Endothelial cell of umbilical vein (primary cell): Measurements from ENCODE around the gene PNPLA3. TPM values are rescaled to one million over a fixed set of nuclear protein-coding genes. Genes with fewer than 3 reads are reported as not detected.

Experiments used
- BruUV-seq: library from RNA; stranded (reverse); fragments of 400-500 nt; replicated peaks from 2 replicates; lab custom pipeline; 2021; lab: Mats Ljungman, UMichigan
- CTCF ChIA-PET: fragments of 300-600, 350-600 bp; sonication (Branson Sonifier 250); formaldehyde crosslinking; loops from one replicate; lab custom pipeline; 2021; ENCODE audit warnings: antibody characterized with exemption, inconsistent platforms; lab: Charles Lee
- POLR2A ChIA-PET: fragments of 300-600, 350-600 bp; sonication (Branson Sonifier 250); formaldehyde crosslinking; loops from one replicate; lab custom pipeline; 2021; ENCODE audit warnings: antibody characterized with exemption, inconsistent platforms; lab: Charles Lee
- DNase-seq: peaks from one replicate; pipeline ENCODE4 v3.0.0-alpha.2; 2011; ENCODE audit warnings: low read depth, low spot score
- FAIRE-seq: peaks from 2 replicates; lab custom pipeline; 2011; peaks lifted over from hg19 to GRCh38; lab: Jason Lieb, UNC
- H2AFZ ChIP-seq: 2 replicates; pipeline ENCODE4 v1.6.0; 2012; ENCODE audit warnings: low read depth, low read length, control low read depth, inconsistent platforms
- H3K27ac ChIP-seq: 2 replicates; pipeline ENCODE4 v1.5.1; 2011; ENCODE audit warnings: low read depth, mild to moderate bottlenecking, control low read depth, low read length, moderate library complexity; ENCODE audit not compliant: insufficient read depth
- H3K27me3 ChIP-seq, 2 experiments: 2 replicates each; pipeline versions ENCODE4 v1.6.0 to v1.6.1; 2011; ENCODE audit warnings: low read length in 2 of 2, mixed read lengths in 1 of 2; ENCODE audit not compliant: control insufficient read depth in 2 of 2, insufficient read depth in 2 of 2
- H3K36me3 ChIP-seq, 2 experiments: 2 replicates in 1 of 2; 3 replicates in 1 of 2; pipeline ENCODE4 v1.5.1; 2011; ENCODE audit warnings: low read length in 2 of 2, mild to moderate bottlenecking in 1 of 2, moderate library complexity in 1 of 2; ENCODE audit not compliant: control insufficient read depth in 2 of 2, insufficient read depth in 2 of 2; ENCODE audit errors: extremely low read depth in 1 of 2
- H3K4me1 ChIP-seq: 3 replicates; pipeline ENCODE4 v1.5.1; 2011; ENCODE audit warnings: mild to moderate bottlenecking, low read length; ENCODE audit not compliant: control insufficient read depth, insufficient read depth; ENCODE audit errors: extremely low read depth
- H3K4me2 ChIP-seq: 2 replicates; pipeline ENCODE4 v1.6.1; 2011; ENCODE audit warnings: low read length, control low read depth, mixed read lengths; ENCODE audit not compliant: insufficient read depth
- H3K4me3 ChIP-seq, 3 experiments: fragments of 200-600 bp in 1 of 3; sonication (generic), shearing (Covaris generic) in 1 of 3; replicated peaks in 1 of 3; 2 replicates each; pipeline ENCODE4 v1.5.1; 2011 to 2016; ENCODE audit warnings: control low read depth in 3 of 3, low read length in 3 of 3, mild to moderate bottlenecking in 2 of 3, inconsistent platforms in 1 of 3, low read depth in 1 of 3, moderate library complexity in 1 of 3; ENCODE audit not compliant: insufficient read depth in 1 of 3
- H3K79me2 ChIP-seq: 2 replicates; pipeline ENCODE4 v1.6.0; 2012; ENCODE audit warnings: low read length, inconsistent platforms; ENCODE audit not compliant: control insufficient read depth, insufficient read depth
- H3K9ac ChIP-seq: replicated peaks from 2 replicates; pipeline ENCODE3; 2011; ENCODE audit warnings: low read length, control low read depth; ENCODE audit not compliant: insufficient read depth; ENCODE audit errors: extremely low read depth
- H3K9me1 ChIP-seq: replicated peaks from 3 replicates; pipeline ENCODE4 v1.6.0; 2011; ENCODE audit warnings: mild to moderate bottlenecking, low read length; ENCODE audit not compliant: control insufficient read depth, insufficient read depth; ENCODE audit errors: extremely low read depth
- H3K9me3 ChIP-seq: replicated peaks from 2 replicates; pipeline ENCODE4 v1.5.1; 2012; ENCODE audit warnings: low read length, inconsistent platforms; ENCODE audit not compliant: control insufficient read depth, insufficient read depth
- H4K20me1 ChIP-seq: replicated peaks from 2 replicates; pipeline ENCODE3; 2011; ENCODE audit warnings: mild to moderate bottlenecking, low read length; ENCODE audit not compliant: control insufficient read depth, insufficient read depth; ENCODE audit errors: extremely low read depth
- EZH2 ChIP-seq: IDR thresholded peaks from 2 replicates; pipeline ENCODE4 v1.6.1; 2012; ENCODE audit warnings: borderline replicate concordance, low read depth, mild to moderate bottlenecking, moderate library complexity, low read length, inconsistent platforms; ENCODE audit not compliant: severe bottlenecking
- FOS ChIP-seq: IDR thresholded peaks from 2 replicates; pipeline ENCODE4 v1.6.1; 2011; ENCODE audit warnings: mild to moderate bottlenecking, low read length, moderate library complexity, borderline replicate concordance; ENCODE audit not compliant: insufficient read depth
- GATA2 ChIP-seq: IDR thresholded peaks from 2 replicates; pipeline ENCODE4 v1.7.0; 2011; ENCODE audit warnings: low read depth, mild to moderate bottlenecking, moderate library complexity, mixed read lengths, low read length; ENCODE audit not compliant: insufficient read length, insufficient read depth
- JUN ChIP-seq: IDR thresholded peaks from 2 replicates; pipeline ENCODE4 v1.6.1; 2011; ENCODE audit warnings: borderline replicate concordance, low read depth; ENCODE audit not compliant: insufficient read length, insufficient read depth
- MYC ChIP-seq: IDR thresholded peaks from one replicate; pipeline ENCODE4 v1.6.1; 2011; ENCODE audit warnings: mild to moderate bottlenecking, low read depth, low read length
- POLR2A ChIP-seq: IDR thresholded peaks from 2 replicates; pipeline ENCODE4 v1.6.1; 2012; ENCODE audit warnings: low read depth, mild to moderate bottlenecking, control low read depth, low read length
- POLR2AphosphoS5 ChIP-seq: IDR thresholded peaks from 2 replicates; pipeline ENCODE4 v1.6.1; 2012; ENCODE audit warnings: low read depth, mild to moderate bottlenecking, control low read depth, low read length, moderate library complexity; ENCODE audit not compliant: insufficient read depth
- dilution Hi-C: fragments of 300-500 bp; cut with MboI; formaldehyde crosslinking; loops from one replicate; pipeline ENCODE4 v1.15.0; 2019; ENCODE audit warnings: low sequenced_read_pairs; ENCODE audit not compliant: extremely low pct_ligation_motif_present
- intact Hi-C: fragments of 100-400 bp; cut with micrococcal nuclease; formaldehyde crosslinking; loops from one replicate; pipeline ENCODE4 v1.10.0; 2022
- polyA plus RNA-seq, 4 experiments: library from polyadenylated mRNA; depleted of rRNA in 3 of 4; stranded (reverse) in 3 of 4; unstranded in 1 of 4; fragments of >200 nt; gene quantifications; 2 replicates each; pipeline versions ENCODE4 v1.2.1 to v1.2.3, GENCODE V29; 2011 to 2012; ENCODE audit warnings: missing spikeins in 1 of 4
- total RNA-seq: library from RNA; stranded (reverse); gene quantifications from 2 replicates; pipeline ENCODE4 v1.2.3, GENCODE V29; 2021
- TF ChIP-seq, protein P1 (sequence below): IDR thresholded peaks from 2 replicates; pipeline ENCODE4 v1.6.1; 2011; ENCODE audit not compliant: insufficient read depth, insufficient read length
- TF ChIP-seq, protein P2 (sequence below), 2 donors: IDR thresholded peaks; 1 replicate in 1 of 2; 2 replicates in 1 of 2; pipeline ENCODE4 v1.5.1; 2011; ENCODE audit warnings: low read length in 2 of 2, mild to moderate bottlenecking in 2 of 2, moderate library complexity in 2 of 2, control low read depth in 1 of 2, inconsistent platforms in 1 of 2, low read depth in 1 of 2; ENCODE audit not compliant: insufficient read depth in 1 of 2; ENCODE audit errors: extremely low read depth in 1 of 2

The PNPLA3 gene
- total and polyA plus RNA-seq, 2 donors (not counting 3 experiments of a cell fraction or from before 2014, with no cell fraction given), result 5.3 to 12.3 TPM

DNA sequence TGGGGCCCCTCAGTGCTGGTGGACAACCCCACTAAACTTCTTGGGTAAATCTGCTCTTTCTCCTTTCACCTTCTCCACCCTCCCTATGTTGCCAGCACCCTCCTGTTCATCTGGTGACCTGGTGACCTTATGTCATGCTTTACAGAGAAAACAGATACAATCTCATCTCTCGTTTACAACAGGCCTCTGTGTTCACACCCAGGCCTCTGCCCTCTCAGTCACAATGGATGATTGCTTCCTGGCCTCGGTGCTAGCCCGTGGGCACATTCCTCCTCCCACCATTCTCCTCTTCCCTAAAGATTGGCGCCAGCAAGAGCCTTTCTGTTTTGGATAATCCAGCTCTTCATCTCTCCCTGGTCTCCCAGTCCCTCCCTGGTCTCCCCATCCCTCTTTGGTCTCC lies 12.3 kb upstream of the PNPLA3 start:
- intact Hi-C loops, result no loop called here
- dilution Hi-C loops, result no loop called here
- no TSS peak for BruUV-seq
- H3K4me3 ChIP-seq, result no peak overlapping the region
- no peak overlapping the region for H2AFZ ChIP-seq
- no peaks in the 10 kb centered on the region for H3K36me3 ChIP-seq
- H3K9me3 ChIP-seq, result no peaks in the 10 kb centered on the region
- DNase-seq (no peak), FAIRE-seq (no peak)
- H3K9me1 ChIP-seq, result no peaks in the 10 kb centered on the region
- H3K4me1 ChIP-seq, result no peaks in the 10 kb centered on the region
- H3K79me2 ChIP-seq, result no peaks in the 10 kb centered on the region
- CTCF ChIA-PET, result interaction anchor here (1.0 kb wide), 1 partner anchor 12 kb away, joined by 3 read pairs; the partner anchor contains the start of gene PNPLA3
- no peak overlapping the region for H3K27ac ChIP-seq
- H3K4me2 ChIP-seq, result no peak overlapping the region
- TF ChIP-seq POLR2AphosphoS5 (no peak), POLR2A (no peak), FOS (no peak), EZH2 (no peak)
- peaks cover 0 to 3% of the 10 kb centered on the region in 2 experiments for H3K27me3 ChIP-seq
- no peaks in the 10 kb centered on the region for H4K20me1 ChIP-seq
- H3K9ac ChIP-seq, result no peak overlapping the region
- POLR2A ChIA-PET, result no interaction called here

DNA sequence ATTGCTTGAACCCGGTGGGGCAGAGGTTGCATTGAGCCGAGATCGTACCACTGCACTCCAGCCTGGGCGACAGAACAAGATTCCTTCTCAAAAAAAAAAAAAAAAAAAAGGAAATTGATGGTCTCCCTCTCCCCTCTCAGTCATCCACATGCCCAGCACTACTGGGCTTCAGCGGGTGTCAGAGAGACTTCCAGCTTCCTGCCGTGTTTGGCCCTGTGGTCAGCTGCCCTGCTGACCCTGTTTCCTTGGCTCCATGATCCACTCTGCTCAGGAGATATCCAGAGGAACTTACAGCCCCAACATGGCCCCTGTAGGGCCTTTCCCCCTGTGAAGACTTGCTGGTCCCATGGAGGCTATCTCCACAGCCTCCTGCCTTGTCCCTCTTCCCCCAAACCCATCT lies 6.1 kb upstream of the PNPLA3 start:
- dilution Hi-C loops, result no loop called here
- CTCF ChIA-PET, result interaction anchor here (1.1 kb wide), 1 partner anchor 28 kb away, joined by 4 read pairs; no protein-coding TSS in a partner anchor
- Histone ChIP-seq H3K27ac (no peak overlapping the region), H3K36me3 (no peaks in the 10 kb centered on the region), H3K9ac (no peak overlapping the region), H3K4me3 (no peak overlapping the region), H3K79me2 (no peaks in the 10 kb centered on the region), H3K4me1 (peaks cover 17% of the 10 kb centered on the region), H2AFZ (no peak overlapping the region), H3K9me3 (no peaks in the 10 kb centered on the region), H4K20me1 (no peaks in the 10 kb centered on the region), H3K4me2 (no peak overlapping the region), H3K9me1 (no peaks in the 10 kb centered on the region), H3K27me3 (peaks cover 0 to 3% of the 10 kb centered on the region in 2 experiments)
- POLR2A ChIA-PET, result no interaction called here
- intact Hi-C loops, result no loop called here
- BruUV-seq, result no TSS peak
- DNase-seq, result no peak
- no peak for FAIRE-seq
- TF ChIP-seq, protein P1, sequence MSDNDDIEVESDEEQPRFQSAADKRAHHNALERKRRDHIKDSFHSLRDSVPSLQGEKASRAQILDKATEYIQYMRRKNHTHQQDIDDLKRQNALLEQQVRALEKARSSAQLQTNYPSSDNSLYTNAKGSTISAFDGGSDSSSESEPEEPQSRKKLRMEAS, result no peak
- TF ChIP-seq GATA2, result no peak
- no peak for TF ChIP-seq JUN
- TF ChIP-seq POLR2A, result no peak
- TF ChIP-seq POLR2AphosphoS5, result no peak
- TF ChIP-seq EZH2, result no peak
- TF ChIP-seq MYC, result no peak
- TF ChIP-seq, protein P2, sequence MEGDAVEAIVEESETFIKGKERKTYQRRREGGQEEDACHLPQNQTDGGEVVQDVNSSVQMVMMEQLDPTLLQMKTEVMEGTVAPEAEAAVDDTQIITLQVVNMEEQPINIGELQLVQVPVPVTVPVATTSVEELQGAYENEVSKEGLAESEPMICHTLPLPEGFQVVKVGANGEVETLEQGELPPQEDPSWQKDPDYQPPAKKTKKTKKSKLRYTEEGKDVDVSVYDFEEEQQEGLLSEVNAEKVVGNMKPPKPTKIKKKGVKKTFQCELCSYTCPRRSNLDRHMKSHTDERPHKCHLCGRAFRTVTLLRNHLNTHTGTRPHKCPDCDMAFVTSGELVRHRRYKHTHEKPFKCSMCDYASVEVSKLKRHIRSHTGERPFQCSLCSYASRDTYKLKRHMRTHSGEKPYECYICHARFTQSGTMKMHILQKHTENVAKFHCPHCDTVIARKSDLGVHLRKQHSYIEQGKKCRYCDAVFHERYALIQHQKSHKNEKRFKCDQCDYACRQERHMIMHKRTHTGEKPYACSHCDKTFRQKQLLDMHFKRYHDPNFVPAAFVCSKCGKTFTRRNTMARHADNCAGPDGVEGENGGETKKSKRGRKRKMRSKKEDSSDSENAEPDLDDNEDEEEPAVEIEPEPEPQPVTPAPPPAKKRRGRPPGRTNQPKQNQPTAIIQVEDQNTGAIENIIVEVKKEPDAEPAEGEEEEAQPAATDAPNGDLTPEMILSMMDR (IDR thresholded peaks at IDR 0.05; ENCODE audit: extremely low read depth in 1 of 2, insufficient read depth in 1 of 2, low read depth in 1 of 2, low read length in 2 of 2), result no peak
- no peak for TF ChIP-seq FOS
